Upper lobe of left lung (tissue), 6 donors: ENCODE data around the gene CFTR. TPM values are rescaled to one million over a fixed set of nuclear protein-coding genes. Genes with fewer than 3 reads are reported as not detected.
A peak's percentile ranks its signal among the peaks of the same experiment; 100 is the strongest.

Experiments used
- ATAC-seq, 2 donors: fragments of 200-7000 bp; cut with Tn5 transposase; one replicate each; pipeline ENCODE4 v1.9.1; 2022; ENCODE audit warnings: mild to moderate bottlenecking in 2 of 2, moderate library complexity in 2 of 2; ENCODE audit not compliant: low FRiP score in 2 of 2
- DNase-seq, 2 donors: peaks; one replicate each; pipeline ENCODE4 v3.0.0-alpha.2; 2019 to 2020
- H3K27ac ChIP-seq, 4 donors: fragments of 200-600 bp; sonication (generic); one replicate each; pipeline ENCODE4 v1.5.1; 2016 to 2019
- H3K27me3 ChIP-seq, 4 donors: fragments of 200-600 bp; sonication (generic); one replicate each; pipeline ENCODE4 v1.5.1; 2017 to 2019
- H3K36me3 ChIP-seq, 4 donors: fragments of 200-600 bp; sonication (generic); one replicate each; pipeline ENCODE4 v1.5.1; 2016 to 2019
- H3K4me1 ChIP-seq, 4 donors: fragments of 200-600 bp; sonication (generic); one replicate each; pipeline ENCODE4 v1.5.1; 2018 to 2019
- H3K4me3 ChIP-seq, 4 donors: fragments of 200-600 bp; sonication (generic); one replicate each; pipeline ENCODE4 v1.5.1; 2017 to 2019; ENCODE audit warnings: mild to moderate bottlenecking in 2 of 4, moderate library complexity in 1 of 4
- H3K9me3 ChIP-seq, 4 donors: fragments of 200-600 bp; sonication (generic); one replicate each; pipeline ENCODE4 v1.5.1; 2018 to 2019
- CTCF ChIP-seq, 6 experiments: fragments of 450-650 bp in 4 of 6; fragments of 200-600 bp in 2 of 6; sonication (generic) in 2 of 6; IDR thresholded peaks; one replicate each; pipeline ENCODE4 v1.5.1; 2016 to 2019; ENCODE audit warnings: antibody characterized with exemption in 6 of 6
- EP300 ChIP-seq, 4 donors: sonication (generic); formaldehyde crosslinking; IDR thresholded peaks; one replicate each; pipeline ENCODE4 v1.5.1; 2017; ENCODE audit warnings: antibody characterized with exemption in 4 of 4, control low read depth in 2 of 4
- POLR2A ChIP-seq, 4 donors: fragments of 450-650 bp; IDR thresholded peaks; one replicate each; pipeline ENCODE4 v1.5.1; 2016 to 2017; ENCODE audit warnings: antibody characterized with exemption in 4 of 4, mild to moderate bottlenecking in 2 of 4
- POLR2AphosphoS5 ChIP-seq, 2 donors: sonication (generic); formaldehyde crosslinking; IDR thresholded peaks; one replicate each; pipeline ENCODE4 v1.5.1; 2017; ENCODE audit warnings: antibody characterized with exemption in 2 of 2
- WGBS, 2 donors: methylation state at CpG; one replicate each; pipeline ENCODE4 v1.1.5; 2017 to 2018; 5-methylcytosine and 5-hydroxymethylcytosine counted together
- total RNA-seq, 6 donors: library from RNA; depleted of rRNA in 4 of 6; stranded (reverse); fragments of >200 nt in 4 of 6; gene quantifications; one replicate each; pipeline versions ENCODE4 v1.1.0 to v1.2.1, GENCODE V29; 2016 to 2021
- donor health status: DM: no; HTN: no; CAD: no; lungs with moderate emphysema.
- donor health status: DM: no; HTN: yes; CAD: no; lungs with severe emphysema.

The CFTR gene
- total RNA-seq, 6 donors from 2014 or later: 4.2 to 36.7 (median 24.8) TPM

- TF ChIP-seq EP300 (IDR thresholded peaks at IDR 0.05): no peak
- no peak overlapping the region for H3K27ac ChIP-seq
- DNase-seq: no peak
- H3K9me3 ChIP-seq: no peaks in the 10 kb centered on the region
- WGBS, 2 donors: 75 to 85% methylated on average over 3 of the region's 3 CpGs
- no peaks in the 10 kb centered on the region for H3K27me3 ChIP-seq
- ATAC-seq: no peak
- no peaks in the 10 kb centered on the region for H3K36me3 ChIP-seq
- H3K4me1 ChIP-seq: no peaks in the 10 kb centered on the region
- no peak overlapping the region for H3K4me3 ChIP-seq
These were observed 210.3 kb downstream of the CFTR start for GRCh38 chr7:117690147-117690546.

GRCh38 chr7:117692338-117692737 is 212.5 kb downstream of the CFTR start:
- H3K27ac ChIP-seq: no peak overlapping the region
- DNase-seq (peak in 1 of 2 donors; percentile 14), ATAC-seq (no peak)

GRCh38 chr7:117698018-117698417 is 218.2 kb downstream of the CFTR start:
- 52 to 63% methylated on average over 2 of the region's 2 CpGs for WGBS, 2 donors
- Histone ChIP-seq H3K27ac (no peak overlapping the region), H3K36me3 (no peaks in the 10 kb centered on the region), H3K4me1 (no peaks in the 10 kb centered on the region), H3K9me3 (no peaks in the 10 kb centered on the region), H3K4me3 (no peak overlapping the region), H3K27me3 (no peaks in the 10 kb centered on the region)
- DNase-seq (peak in 1 of 2 donors; percentile 32), ATAC-seq (peak in 1 of 2 donors; percentile 39)
- TF ChIP-seq EP300 (IDR thresholded peaks at IDR 0.05) (peak in 1 of 4 donors; percentile 40), POLR2A (IDR thresholded peaks at IDR 0.05) (no peak), CTCF (IDR thresholded peaks at IDR 0.05) (no peak), POLR2AphosphoS5 (IDR thresholded peaks at IDR 0.05) (no peak)

More at GRCh38 chr7:117692338-117692737, 212.5 kb downstream of the CFTR start:
- Histone ChIP-seq H3K4me3 (no peak overlapping the region), H3K4me1 (no peaks in the 10 kb centered on the region), H3K27me3 (no peaks in the 10 kb centered on the region), H3K9me3 (no peaks in the 10 kb centered on the region), H3K36me3 (no peaks in the 10 kb centered on the region)
- WGBS, 2 donors: 92 to 96% methylated on average over 7 of the region's 7 CpGs
- no peak for TF ChIP-seq POLR2AphosphoS5 (IDR thresholded peaks at IDR 0.05)

GRCh38 chr7:117704063-117704462 is 224.2 kb downstream of the CFTR start:
- H3K36me3 ChIP-seq: no peaks in the 10 kb centered on the region
- DNase-seq: no peak
- WGBS, 2 donors: 69 to 78% methylated on average over 3 of the region's 3 CpGs
- H3K27ac ChIP-seq: no peak overlapping the region
- no peak for ATAC-seq
- no peaks in the 10 kb centered on the region for H3K27me3 ChIP-seq
- H3K4me3 ChIP-seq: no peak overlapping the region
- TF ChIP-seq EP300 (IDR thresholded peaks at IDR 0.05): no peak
- TF ChIP-seq POLR2AphosphoS5 (IDR thresholded peaks at IDR 0.05): no peak
- TF ChIP-seq CTCF (IDR thresholded peaks at IDR 0.05): no peak
- no peak for TF ChIP-seq POLR2A (IDR thresholded peaks at IDR 0.05)
- H3K9me3 ChIP-seq: no peaks in the 10 kb centered on the region
- no peaks in the 10 kb centered on the region for H3K4me1 ChIP-seq

GRCh38 chr7:117705630-117706029 is 225.8 kb downstream of the CFTR start:
- no peak overlapping the region for H3K4me3 ChIP-seq
- no peak overlapping the region for H3K27ac ChIP-seq
- DNase-seq (no peak), ATAC-seq (no peak)
- no peaks in the 10 kb centered on the region for H3K9me3 ChIP-seq
- WGBS, 2 donors: 78% methylated on average over 4 of the region's 4 CpGs
- TF ChIP-seq EP300 (IDR thresholded peaks at IDR 0.05) (no peak), POLR2A (IDR thresholded peaks at IDR 0.05) (no peak), POLR2AphosphoS5 (IDR thresholded peaks at IDR 0.05) (no peak), CTCF (IDR thresholded peaks at IDR 0.05) (no peak)
- no peaks in the 10 kb centered on the region for H3K27me3 ChIP-seq
- H3K4me1 ChIP-seq: no peaks in the 10 kb centered on the region
- no peaks in the 10 kb centered on the region for H3K36me3 ChIP-seq

- 61 to 67% methylated on average over 2 of the region's 2 CpGs for WGBS, 2 donors
These were observed 226.4 kb downstream of the CFTR start for GRCh38 chr7:117706210-117706609.

More at GRCh38 chr7:117706210-117706609, 226.4 kb downstream of the CFTR start:
- TF ChIP-seq EP300 (IDR thresholded peaks at IDR 0.05): no peak
- TF ChIP-seq POLR2A (IDR thresholded peaks at IDR 0.05): no peak
- no peak for DNase-seq
- H3K9me3 ChIP-seq: no peaks in the 10 kb centered on the region
- H3K27ac ChIP-seq: no peak overlapping the region
- no peaks in the 10 kb centered on the region for H3K27me3 ChIP-seq
- H3K36me3 ChIP-seq: no peaks in the 10 kb centered on the region
- no peak overlapping the region for H3K4me3 ChIP-seq
- H3K4me1 ChIP-seq: no peaks in the 10 kb centered on the region
- ATAC-seq: no peak
